Upper lobe of right lung (tissue), 1 donor: ENCODE data around the gene SUSD1. TPM values are rescaled to one million over a fixed set of nuclear protein-coding genes. Genes with fewer than 3 reads are reported as not detected.
"Not testable (repeated sequence)": the region's sequence is repeated elsewhere in the genome, so short reads cannot be mapped to it uniquely, and the experiment has no call there.

Source experiments
- ATAC-seq: fragments of 200-7000 bp; cut with Tn5 transposase; one replicate; pipeline ENCODE4 v1.9.1; 2020; ENCODE audit warnings: mild to moderate bottlenecking, moderate library complexity
- DNase-seq: peaks from one replicate; pipeline ENCODE4 v3.0.0-alpha.2; 2020
- H3K27ac ChIP-seq: fragments of 200-600 bp; one replicate; pipeline ENCODE4 v1.8.0; 2022
- H3K27me3 ChIP-seq: fragments of 200-600 bp; one replicate; pipeline ENCODE4 v1.8.0; 2022; ENCODE audit warnings: mild to moderate bottlenecking
- H3K36me3 ChIP-seq: fragments of 200-600 bp; one replicate; pipeline ENCODE4 v1.8.0; 2022
- H3K4me1 ChIP-seq: fragments of 200-600 bp; one replicate; pipeline ENCODE4 v1.8.0; 2022
- H3K4me3 ChIP-seq: fragments of 200-600 bp; one replicate; pipeline ENCODE4 v1.8.0; 2022; ENCODE audit warnings: mild to moderate bottlenecking
- H3K9me3 ChIP-seq: fragments of 200-600 bp; one replicate; pipeline ENCODE4 v1.8.0; 2022
- intact Hi-C: fragments of 100-400 bp; cut with DNase I; formaldehyde crosslinking; loops from one replicate; pipeline ENCODE4 v1.11.0; 2022
- total RNA-seq: library from RNA; stranded (reverse); fragmentation: NEBNext Ultra II Directional; extraction: Animal tissue kit (Norgen Biotek cat#: 25700); gene quantifications from one replicate; pipeline ENCODE4 v1.2.1, GENCODE V29; 2021
- TF ChIP-seq, protein P1 (sequence below): fragments of 200-600 bp; IDR thresholded peaks from one replicate; pipeline ENCODE4 v1.8.0; 2022; ENCODE audit warnings: antibody characterized with exemption
- donor health status: DM: no; HTN: yes; CAD: no; lungs with severe emphysema.

SUSD1 gene
- total RNA-seq, 1 donor from 2014 or later = 31.0 TPM

DNA sequence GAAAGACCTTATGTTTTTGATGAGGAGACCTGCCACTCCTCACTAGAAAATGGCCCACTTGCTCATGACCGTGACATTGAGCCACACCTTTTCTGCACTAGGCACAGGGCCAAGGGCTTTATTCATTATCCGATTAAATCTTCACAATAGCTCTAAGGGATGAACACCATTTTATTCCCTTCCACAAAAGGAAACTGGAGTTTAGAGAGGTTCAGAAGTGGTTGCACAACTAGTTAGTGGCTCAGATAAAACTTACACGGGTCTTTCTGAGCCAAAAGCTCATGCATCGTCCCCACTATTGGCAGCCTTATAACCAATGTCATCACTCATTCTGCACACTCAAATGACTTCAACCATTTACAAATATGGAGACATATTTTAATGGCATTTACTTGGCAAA is 39.4 kb downstream of the SUSD1 start:
- no peaks in the 10 kb centered on the region for H3K4me1 ChIP-seq
- H3K9me3 ChIP-seq = no peaks in the 10 kb centered on the region
- no peak overlapping the region for H3K4me3 ChIP-seq
- intact Hi-C loops = no loop called here
- TF ChIP-seq, protein P1, sequence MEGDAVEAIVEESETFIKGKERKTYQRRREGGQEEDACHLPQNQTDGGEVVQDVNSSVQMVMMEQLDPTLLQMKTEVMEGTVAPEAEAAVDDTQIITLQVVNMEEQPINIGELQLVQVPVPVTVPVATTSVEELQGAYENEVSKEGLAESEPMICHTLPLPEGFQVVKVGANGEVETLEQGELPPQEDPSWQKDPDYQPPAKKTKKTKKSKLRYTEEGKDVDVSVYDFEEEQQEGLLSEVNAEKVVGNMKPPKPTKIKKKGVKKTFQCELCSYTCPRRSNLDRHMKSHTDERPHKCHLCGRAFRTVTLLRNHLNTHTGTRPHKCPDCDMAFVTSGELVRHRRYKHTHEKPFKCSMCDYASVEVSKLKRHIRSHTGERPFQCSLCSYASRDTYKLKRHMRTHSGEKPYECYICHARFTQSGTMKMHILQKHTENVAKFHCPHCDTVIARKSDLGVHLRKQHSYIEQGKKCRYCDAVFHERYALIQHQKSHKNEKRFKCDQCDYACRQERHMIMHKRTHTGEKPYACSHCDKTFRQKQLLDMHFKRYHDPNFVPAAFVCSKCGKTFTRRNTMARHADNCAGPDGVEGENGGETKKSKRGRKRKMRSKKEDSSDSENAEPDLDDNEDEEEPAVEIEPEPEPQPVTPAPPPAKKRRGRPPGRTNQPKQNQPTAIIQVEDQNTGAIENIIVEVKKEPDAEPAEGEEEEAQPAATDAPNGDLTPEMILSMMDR = no peak
- H3K36me3 ChIP-seq = no peaks in the 10 kb centered on the region
- no peaks in the 10 kb centered on the region for H3K27me3 ChIP-seq
- DNase-seq (no peak), ATAC-seq (no peak)
- H3K27ac ChIP-seq = no peak overlapping the region

DNA sequence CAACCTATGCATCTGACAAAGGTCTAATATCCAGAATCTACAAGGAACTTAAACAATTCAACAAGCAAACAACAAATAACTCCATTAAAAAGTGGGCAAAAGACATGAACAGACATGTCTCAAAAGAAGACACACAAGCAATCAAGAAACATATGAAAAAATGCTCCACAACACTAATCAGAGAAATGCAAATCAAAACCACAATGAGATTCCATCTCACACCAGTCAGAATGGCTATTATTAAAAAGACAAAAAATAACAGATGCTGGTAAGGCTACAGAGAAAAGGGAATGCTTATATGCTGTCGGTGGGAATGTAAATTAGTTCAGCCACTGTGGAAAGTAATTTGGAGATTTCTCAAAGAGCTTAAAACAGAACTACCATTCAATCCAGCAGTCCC is 41.3 kb downstream of the SUSD1 start:
- H3K4me1 ChIP-seq, H3K36me3 ChIP-seq, ATAC-seq, H3K27ac ChIP-seq, DNase-seq, intact Hi-C loops, H3K9me3 ChIP-seq, H3K27me3 ChIP-seq, H3K4me3 ChIP-seq: not testable (repeated sequence)

DNA sequence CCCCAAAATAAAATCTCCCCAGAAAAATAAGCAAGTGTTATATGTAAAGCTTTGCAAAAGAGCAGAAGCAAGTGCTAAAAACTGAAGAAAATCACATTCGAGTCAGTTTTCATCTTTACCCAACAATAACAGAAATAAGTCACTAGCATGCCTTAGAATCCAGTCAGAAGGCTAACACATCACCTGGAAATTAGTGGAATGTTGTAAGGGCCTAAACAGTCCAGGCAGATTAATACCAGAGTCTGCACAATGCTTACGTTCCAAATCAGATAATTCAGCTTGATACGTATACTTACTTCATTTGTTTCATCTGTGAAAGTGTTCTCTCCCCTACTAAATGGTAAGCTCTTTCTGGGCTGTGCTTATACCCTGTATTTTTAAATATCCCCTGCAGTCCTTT is 42.7 kb downstream of the SUSD1 start:
- ATAC-seq = no peak
- H3K9me3 ChIP-seq = no peaks in the 10 kb centered on the region

DNA sequence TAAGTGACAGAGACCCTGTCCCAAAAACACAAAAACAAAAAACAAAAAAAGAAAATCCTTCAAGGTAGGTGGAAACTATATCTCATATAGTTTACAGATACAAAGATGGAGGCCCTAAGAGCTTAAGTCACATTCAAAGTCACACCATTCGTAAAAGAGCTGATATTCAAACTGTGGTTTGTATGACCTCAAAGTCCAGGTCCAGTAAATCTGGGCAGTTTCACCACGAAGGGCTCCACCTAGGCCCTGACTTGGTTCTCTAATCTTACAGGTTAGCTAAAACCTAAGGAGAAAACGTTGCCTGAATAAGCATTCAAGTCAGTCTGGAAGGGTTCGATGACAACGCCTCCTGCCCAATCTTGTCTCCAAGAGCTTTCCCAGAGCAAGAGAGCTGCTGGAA is 44.1 kb downstream of the SUSD1 start:
- DNase-seq (no peak), ATAC-seq (no peak)
- Histone ChIP-seq H3K9me3 (no peaks in the 10 kb centered on the region), H3K4me3 (no peak overlapping the region), H3K27ac (no peak overlapping the region), H3K27me3 (no peaks in the 10 kb centered on the region), H3K4me1 (no peaks in the 10 kb centered on the region), H3K36me3 (no peaks in the 10 kb centered on the region)
- TF ChIP-seq, protein P1 = no peak
- intact Hi-C loops = no loop called here

More for the DNA sequence above, 42.7 kb downstream of the SUSD1 start:
- TF ChIP-seq, protein P1 = no peak
- Histone ChIP-seq H3K27ac (no peak overlapping the region), H3K27me3 (no peaks in the 10 kb centered on the region), H3K4me1 (no peaks in the 10 kb centered on the region), H3K36me3 (no peaks in the 10 kb centered on the region), H3K4me3 (no peak overlapping the region)
- no peak for DNase-seq
- intact Hi-C loops = no loop called here

DNA sequence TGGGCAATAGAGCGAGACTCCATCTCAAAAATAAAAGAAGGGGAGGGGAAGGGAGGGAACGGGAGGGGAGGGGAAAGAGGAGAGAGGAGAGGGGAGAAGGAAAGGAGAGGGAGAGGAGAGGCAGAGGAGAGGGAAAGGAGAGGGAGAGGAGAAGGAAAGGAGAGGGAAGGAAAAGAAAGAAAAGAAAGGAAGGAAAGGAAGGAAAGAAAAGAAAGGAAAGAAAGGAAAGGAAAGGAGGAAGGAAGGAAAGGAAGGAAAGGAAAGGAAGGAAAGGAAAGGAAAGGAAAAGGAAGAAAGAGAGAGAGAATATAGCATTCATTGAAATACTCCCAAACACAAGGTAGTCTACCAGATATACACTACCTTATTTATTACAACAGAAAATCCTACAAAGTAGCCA is 44.8 kb downstream of the SUSD1 start:
- Histone ChIP-seq H3K9me3 (no peaks in the 10 kb centered on the region), H3K4me3 (no peak overlapping the region), H3K36me3 (no peaks in the 10 kb centered on the region), H3K27ac (no peak overlapping the region), H3K27me3 (no peaks in the 10 kb centered on the region), H3K4me1 (no peaks in the 10 kb centered on the region)
- ATAC-seq (no peak), DNase-seq (no peak)
- TF ChIP-seq, protein P1 = no peak
- intact Hi-C loops = no loop called here

DNA sequence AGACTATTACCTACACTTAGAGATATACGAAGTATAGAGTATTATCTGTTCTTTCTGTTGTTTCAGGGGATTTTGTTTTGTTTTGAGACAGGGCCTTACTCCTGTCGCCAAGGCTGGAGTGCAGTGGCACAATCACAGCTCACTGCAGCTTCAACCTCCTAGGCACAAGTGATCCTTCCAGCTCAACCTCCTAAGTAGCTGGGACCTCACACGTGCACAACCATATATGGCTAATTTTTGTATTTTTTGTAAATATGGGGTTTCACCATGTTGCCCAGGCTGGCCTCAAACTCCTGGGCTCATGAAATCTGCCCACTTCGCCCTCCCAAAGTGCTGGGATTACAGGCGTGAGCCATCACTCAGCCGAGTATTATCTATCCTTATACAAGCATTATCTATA is 45.9 kb downstream of the SUSD1 start:
- H3K27ac ChIP-seq = no peak overlapping the region
- H3K9me3 ChIP-seq = no peaks in the 10 kb centered on the region
- no peaks in the 10 kb centered on the region for H3K27me3 ChIP-seq
- intact Hi-C loops = no loop called here
- TF ChIP-seq, protein P1 = no peak
- no peaks in the 10 kb centered on the region for H3K36me3 ChIP-seq
- H3K4me3 ChIP-seq = no peak overlapping the region
- DNase-seq = no peak
- ATAC-seq = no peak
- H3K4me1 ChIP-seq = no peaks in the 10 kb centered on the region

DNA sequence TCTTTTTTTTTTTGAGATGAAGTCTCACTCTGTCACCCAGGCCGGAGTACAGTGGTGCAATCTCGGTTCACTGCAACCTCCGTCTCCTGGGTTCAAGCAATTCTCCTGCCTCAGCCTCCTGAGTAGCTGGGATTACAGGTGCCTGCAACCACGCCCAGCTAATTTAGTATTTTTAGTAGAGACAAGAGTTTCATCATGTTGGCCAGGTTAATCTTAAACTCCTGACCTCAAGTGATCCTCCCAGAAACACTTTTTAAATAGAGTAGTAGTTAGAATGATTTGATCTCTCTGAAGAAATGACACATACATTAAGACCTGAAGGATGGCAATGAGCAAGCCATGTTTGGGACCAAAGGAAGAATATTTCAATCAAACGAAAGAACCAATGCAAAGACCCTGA is 46.7 kb downstream of the SUSD1 start:
- intact Hi-C loops, H3K4me1 ChIP-seq, H3K9me3 ChIP-seq, H3K36me3 ChIP-seq, DNase-seq, ATAC-seq, H3K27ac ChIP-seq, H3K27me3 ChIP-seq, H3K4me3 ChIP-seq: not testable (repeated sequence)
